Stimulated activated naive CD4-positive, alpha-beta T cell (primary cell): ENCODE measurements around the gene ZNF629.
"Not testable (repeated sequence)": the region's sequence is repeated elsewhere in the genome, so short reads cannot be mapped to it uniquely, and the experiment has no call there.

Source experiments
- DNase-seq, 6 experiments: peaks; one replicate each; lab custom pipeline; 2025; lab: John Stamatoyannopoulos, UW

Gene ZNF629

GRCh38 chr16:30786936-30787612 is at the start of gene ZNF629:
Gene ZNF629 (minus strand): TSS chr16:30787205. CDS start chr16:30784482, 2,723 bp downstream.
- DNase-seq: peak in 5 of 6 experiments; percentile 6 to 36 (median 28)

- no peak for DNase-seq
These were observed 47.2 kb upstream of the ZNF629 start for GRCh38 chr16:30834130-30834740.

- DNase-seq: no peak
These were observed 43.0 kb upstream of the ZNF629 start for GRCh38 chr16:30830072-30830417.

- no peak for DNase-seq
These were observed 42.4 kb upstream of the ZNF629 start for GRCh38 chr16:30829130-30830071.

- no peak for DNase-seq
These were observed 34.9 kb upstream of the ZNF629 start for GRCh38 chr16:30821891-30822290.

GRCh38 chr16:30821441-30821840 is 34.4 kb upstream of the ZNF629 start:
- DNase-seq: not testable (repeated sequence)

- no peak for DNase-seq
These were observed 34.0 kb upstream of the ZNF629 start for GRCh38 chr16:30820952-30821421.

GRCh38 chr16:30816769-30817168 is 29.8 kb upstream of the ZNF629 start:
- DNase-seq: no peak

- no peak for DNase-seq
These were observed 26.8 kb upstream of the ZNF629 start for GRCh38 chr16:30813821-30814189.

GRCh38 chr16:30809675-30810074 is 22.7 kb upstream of the ZNF629 start:
- DNase-seq: not testable (repeated sequence)

GRCh38 chr16:30808890-30809426 is 22.0 kb upstream of the ZNF629 start:
- DNase-seq: not testable (repeated sequence)

- no peak for DNase-seq
These were observed 21.1 kb upstream of the ZNF629 start for GRCh38 chr16:30808146-30808545.

- DNase-seq: peak; percentile 21 to 59 (median 51)
These were observed 18.6 kb upstream of the ZNF629 start for GRCh38 chr16:30805370-30806169.

GRCh38 chr16:30805056-30805369 is 18.0 kb upstream of the ZNF629 start:
- peak in 2 of 6 experiments; percentile 8 to 47 for DNase-seq

GRCh38 chr16:30802936-30803335 is 15.9 kb upstream of the ZNF629 start:
- no peak for DNase-seq

- no peak for DNase-seq
These were observed 10.8 kb upstream of the ZNF629 start for GRCh38 chr16:30797670-30798309.

GRCh38 chr16:30794634-30795033 is 7.6 kb upstream of the ZNF629 start:
- DNase-seq: no peak

- no peak for DNase-seq
These were observed 6.6 kb upstream of the ZNF629 start for GRCh38 chr16:30793508-30794069.

- DNase-seq: no peak
These were observed 791 bp upstream of the ZNF629 start for GRCh38 chr16:30787613-30788378.
